NCI-H2029 (cell line): ENCODE data around the gene GPC6.

Source experiments
- DNase-seq: peaks from one replicate; lab custom pipeline; 2025; lab: John Stamatoyannopoulos, UW

GPC6 gene

GRCh38 chr13:93562676-93563075, 336.1 kb downstream of the GPC6 start:
- no peak for DNase-seq

- DNase-seq = no peak
These were observed 350.5 kb downstream of the GPC6 start for GRCh38 chr13:93577105-93577504.

GRCh38 chr13:93589788-93590187, 363.2 kb downstream of the GPC6 start:
- peak; percentile 33 for DNase-seq

- no peak for DNase-seq
These were observed 376.4 kb downstream of the GPC6 start for GRCh38 chr13:93603043-93603442.

DNA sequence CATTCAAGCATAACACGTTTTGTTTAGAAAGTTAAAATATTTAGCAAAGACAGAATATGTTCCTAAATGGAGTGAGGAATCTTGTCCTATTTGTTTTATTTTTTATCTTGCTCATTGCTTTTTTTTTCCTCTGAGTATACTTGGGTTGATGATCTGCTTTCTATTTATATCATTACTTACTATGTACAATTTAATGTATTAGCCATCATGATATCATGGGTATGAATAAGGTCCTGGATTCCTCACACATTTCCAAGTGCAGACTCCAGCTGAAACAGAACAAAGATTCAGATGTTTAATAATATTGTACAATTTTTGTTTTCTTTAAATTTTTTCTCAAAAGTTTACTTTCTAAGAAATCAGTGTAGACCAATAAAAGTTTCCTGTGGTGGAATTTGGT, 388.2 kb downstream of the GPC6 start:
- no peak for DNase-seq

DNA sequence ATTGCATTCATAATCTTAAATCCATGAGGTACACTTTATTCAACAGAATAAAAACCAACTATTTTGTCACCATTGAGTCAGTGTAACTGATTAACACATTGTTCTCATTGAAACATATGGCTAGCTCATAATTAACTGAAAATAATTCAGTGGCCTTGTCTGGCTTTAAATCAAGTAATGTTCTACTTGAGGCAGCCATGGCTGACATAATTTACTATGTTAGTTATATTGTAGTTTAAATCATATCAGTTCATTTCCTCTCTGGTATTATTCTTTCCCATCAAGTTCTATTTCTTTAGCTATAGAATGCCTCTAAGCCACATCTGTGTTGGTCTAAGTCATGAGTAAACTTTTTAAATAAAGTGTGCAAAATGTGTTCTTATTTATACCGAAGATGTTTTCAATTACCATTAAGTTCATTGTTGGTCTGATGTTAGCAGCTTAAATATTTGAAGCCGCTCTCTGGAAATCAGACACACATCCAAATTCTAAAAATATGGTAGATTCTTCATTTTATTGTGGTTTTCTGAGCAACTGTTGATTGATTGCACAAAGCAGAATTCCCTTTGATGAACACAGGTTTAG, 393.7 kb downstream of the GPC6 start:
- DNase-seq = no peak

GRCh38 chr13:93621051-93621450, 394.4 kb downstream of the GPC6 start:
- no peak for DNase-seq

GRCh38 chr13:93621966-93622365, 395.4 kb downstream of the GPC6 start:
- no peak for DNase-seq

DNA sequence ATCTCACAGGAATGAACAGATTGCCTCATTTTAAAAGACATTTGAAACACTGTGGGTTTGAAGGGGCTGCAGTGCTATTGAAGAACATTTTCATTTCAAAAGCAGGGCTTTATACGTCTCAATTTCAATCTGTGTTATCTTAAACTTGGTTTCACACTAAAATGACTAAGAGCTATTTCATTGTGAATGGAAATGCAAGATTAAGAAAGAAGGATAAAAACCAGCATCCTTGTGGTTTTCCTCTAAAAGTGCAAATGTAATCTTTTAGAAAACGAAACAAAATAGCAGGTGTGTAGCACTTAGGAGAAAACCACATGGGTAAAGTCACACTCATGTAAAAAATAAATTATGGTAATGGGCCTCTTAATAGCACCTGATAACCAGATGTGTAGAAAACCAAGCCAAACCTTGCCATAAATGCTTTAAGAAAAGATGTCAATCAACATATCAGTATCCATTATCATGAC, 397.7 kb downstream of the GPC6 start:
- DNase-seq = no peak

DNA sequence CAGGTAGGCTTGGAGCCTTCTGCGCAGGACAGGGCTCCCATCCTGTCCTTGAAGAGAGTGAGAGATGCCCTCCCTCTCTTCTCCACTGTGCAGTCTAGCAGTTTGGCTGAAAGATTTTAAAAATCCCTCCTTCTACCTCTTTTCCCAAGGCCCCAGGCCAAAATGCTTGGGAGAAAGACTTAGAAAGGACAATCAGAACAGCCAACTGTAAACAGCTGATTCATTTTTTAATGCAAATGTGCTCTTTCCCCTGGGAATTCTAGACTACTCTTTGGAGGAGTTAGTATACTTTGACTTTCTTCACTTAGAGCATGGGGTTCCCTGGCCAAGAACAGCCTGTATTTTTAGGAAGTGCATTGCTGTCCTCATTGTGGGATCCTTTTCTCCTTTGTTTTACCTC, 398.9 kb downstream of the GPC6 start:
- DNase-seq = no peak

- DNase-seq = no peak
These were observed 401.7 kb downstream of the GPC6 start for GRCh38 chr13:93628136-93628797.

- no peak for DNase-seq
These were observed 409.0 kb downstream of the GPC6 start for GRCh38 chr13:93635616-93636032.

GRCh38 chr13:93637852-93638251, 411.2 kb downstream of the GPC6 start:
- DNase-seq = no peak

- no peak for DNase-seq
These were observed 413.8 kb downstream of the GPC6 start for GRCh38 chr13:93640452-93640851.

GRCh38 chr13:93646245-93646644, 419.6 kb downstream of the GPC6 start:
- no peak for DNase-seq

- no peak for DNase-seq
These were observed 422.9 kb downstream of the GPC6 start for GRCh38 chr13:93649496-93649895.

DNA sequence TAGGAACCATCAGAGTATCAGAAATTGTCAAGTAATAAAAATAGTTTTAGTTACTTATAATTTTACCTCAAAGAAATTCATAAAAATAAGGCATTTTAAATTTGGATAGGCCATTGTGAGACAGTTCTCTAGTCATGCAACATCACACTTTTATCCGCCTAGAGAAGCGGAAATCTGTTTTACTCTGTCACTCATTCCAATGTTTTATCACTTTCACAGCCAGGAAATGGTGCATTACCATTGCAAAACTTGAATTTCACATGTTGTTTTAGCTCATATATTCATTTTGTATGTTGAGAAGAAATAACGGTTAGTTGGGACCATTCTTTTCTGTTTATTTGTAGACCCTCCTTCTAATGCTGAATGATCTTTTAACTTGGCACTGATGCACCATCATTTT, 427.2 kb downstream of the GPC6 start:
- DNase-seq = no peak

- no peak for DNase-seq
These were observed 428.5 kb downstream of the GPC6 start for GRCh38 chr13:93655154-93655553.

DNA sequence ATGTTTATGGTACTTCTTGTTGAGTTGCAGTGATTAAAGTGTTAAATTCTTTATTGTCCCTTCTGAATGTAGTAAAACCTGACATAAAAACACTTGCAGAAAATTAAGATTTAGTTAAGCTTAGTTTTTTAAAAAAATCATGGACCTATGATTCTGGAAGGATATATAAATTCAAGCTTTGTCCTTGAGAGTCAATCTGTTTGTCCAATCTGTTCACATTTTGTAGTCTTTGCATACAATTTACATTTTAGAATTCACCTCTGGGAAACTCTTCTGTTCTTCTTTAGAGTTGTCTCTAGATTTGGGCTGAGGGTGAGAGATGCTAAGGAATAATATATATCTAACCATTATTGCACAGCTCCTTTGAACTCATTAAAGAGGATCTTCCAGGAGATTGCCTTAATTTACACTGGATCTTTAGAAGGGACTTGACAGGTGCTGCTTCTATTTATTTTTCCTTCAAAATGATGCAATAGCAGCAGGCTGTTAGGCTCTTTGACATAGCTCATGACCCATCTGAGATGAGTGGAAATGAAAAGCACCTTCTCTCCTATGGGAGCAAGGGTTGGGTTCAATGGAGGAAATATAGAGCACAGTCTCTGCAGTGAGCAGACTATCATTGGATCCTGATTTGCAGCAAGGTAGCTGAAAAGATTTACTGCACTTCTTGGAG, 433.9 kb downstream of the GPC6 start:
- no peak for DNase-seq

DNA sequence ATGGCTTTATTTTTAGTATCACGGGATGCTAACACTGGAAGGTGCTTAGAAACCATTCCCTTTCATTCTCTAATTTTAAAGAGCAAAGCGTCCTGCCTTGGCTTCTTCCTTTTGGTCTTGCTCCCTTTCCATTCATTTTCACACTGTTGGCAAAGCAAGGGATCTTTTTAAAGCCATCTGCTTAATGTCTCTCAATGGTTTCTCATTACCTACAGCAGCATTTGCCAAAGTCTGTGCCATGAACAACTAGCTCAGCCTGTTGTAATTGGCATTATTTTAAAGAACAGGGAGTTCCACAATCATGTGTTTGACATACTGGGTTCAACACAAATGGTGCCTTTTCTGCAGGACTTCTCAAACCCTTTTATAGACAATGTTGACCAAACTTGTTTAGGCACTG, 444.3 kb downstream of the GPC6 start:
- peak; percentile 26 for DNase-seq

- no peak for DNase-seq
These were observed 446.4 kb downstream of the GPC6 start for GRCh38 chr13:93672996-93673395.

- DNase-seq = no peak
These were observed 447.3 kb downstream of the GPC6 start for GRCh38 chr13:93673885-93674284.

DNA sequence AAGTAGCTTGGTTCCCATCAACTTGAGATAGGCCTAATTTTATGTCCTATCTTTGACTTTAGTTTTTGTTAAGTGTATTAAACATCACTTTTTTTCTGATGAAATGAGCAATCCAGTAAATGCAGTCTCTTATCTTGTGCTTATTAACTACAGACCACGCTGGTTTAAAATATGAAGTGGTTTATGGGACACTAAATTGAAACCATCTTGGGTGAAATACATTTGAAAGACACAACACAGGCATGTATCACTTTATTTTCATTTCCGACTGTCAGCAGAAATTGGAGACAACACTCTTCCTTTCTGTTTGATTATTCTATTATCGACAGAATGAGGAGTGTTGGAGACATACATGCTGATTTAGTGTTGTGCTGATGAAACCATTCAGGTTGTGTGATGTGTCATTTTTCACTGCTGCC, 447.7 kb downstream of the GPC6 start:
- no peak for DNase-seq
